ENCODE data around the gene MAPK14.
A peak's percentile ranks its signal among the peaks of the same experiment; 100 is the strongest.
"Not testable (repeated sequence)": the region's sequence is repeated elsewhere in the genome, so short reads cannot be mapped to it uniquely, and the experiment has no call there.

MAPK14 gene

GRCh38 chr6:36032261-36032660 is 4.7 kb downstream of the MAPK14 start:
- Mint-ChIP-seq H3K9me3 (peaks cover 3% of the 10 kb centered on the region), H3K27me3 (ENCODE audit: low read depth, poor library complexity) (peaks cover 4% of the 10 kb centered on the region), H3K4me1 (peaks cover 37% of the 10 kb centered on the region), H3K27ac (no peak overlapping the region), H3K4me3 (no peak overlapping the region), H3K36me3 (ENCODE audit: low read depth) (peaks cover 12% of the 10 kb centered on the region)
- no peak for DNase-seq
- TF ChIP-seq CTCF (IDR thresholded peaks at IDR 0.05): no peak

GRCh38 chr6:36033144-36033543 is 5.5 kb downstream of the MAPK14 start:
- Mint-ChIP-seq H3K36me3 (ENCODE audit: low read depth) (peaks cover 12% of the 10 kb centered on the region), H3K4me1 (peaks cover 41% of the 10 kb centered on the region)
- H3K27ac Mint-ChIP-seq; H3K27me3 Mint-ChIP-seq (ENCODE audit: low read depth, poor library complexity); H3K4me3 Mint-ChIP-seq; H3K9me3 Mint-ChIP-seq; DNase-seq: not testable (repeated sequence)

- TF ChIP-seq CTCF (IDR thresholded peaks at IDR 0.05): no peak
- DNase-seq: no peak
- H3K4me1 Mint-ChIP-seq: peaks cover 47% of the 10 kb centered on the region
- no peak overlapping the region for H3K4me3 Mint-ChIP-seq
- H3K27me3 Mint-ChIP-seq (ENCODE audit: low read depth, poor library complexity): no peaks in the 10 kb centered on the region
- no peak overlapping the region for H3K27ac Mint-ChIP-seq
- peaks cover 12% of the 10 kb centered on the region for H3K36me3 Mint-ChIP-seq (ENCODE audit: low read depth)
- no peaks in the 10 kb centered on the region for H3K9me3 Mint-ChIP-seq
These were observed 6.3 kb downstream of the MAPK14 start for GRCh38 chr6:36033935-36034334.

- no peak for DNase-seq
- Mint-ChIP-seq H3K4me3 (no peak overlapping the region), H3K4me1 (peaks cover 46% of the 10 kb centered on the region)
These were observed 6.8 kb downstream of the MAPK14 start for GRCh38 chr6:36034441-36034840.

GRCh38 chr6:36035225-36035624 is 7.6 kb downstream of the MAPK14 start:
- no peak for TF ChIP-seq CTCF (IDR thresholded peaks at IDR 0.05)
- Mint-ChIP-seq H3K27ac (no peak overlapping the region), H3K36me3 (ENCODE audit: low read depth) (peaks cover 12% of the 10 kb centered on the region), H3K4me1 (peaks cover 39% of the 10 kb centered on the region), H3K27me3 (ENCODE audit: low read depth, poor library complexity) (no peaks in the 10 kb centered on the region), H3K9me3 (no peaks in the 10 kb centered on the region), H3K4me3 (no peak overlapping the region)
- DNase-seq: no peak

More at GRCh38 chr6:36034441-36034840, 6.8 kb downstream of the MAPK14 start:
- Mint-ChIP-seq H3K9me3 (no peaks in the 10 kb centered on the region), H3K36me3 (ENCODE audit: low read depth) (peaks cover 12% of the 10 kb centered on the region), H3K27ac (no peak overlapping the region), H3K27me3 (ENCODE audit: low read depth, poor library complexity) (no peaks in the 10 kb centered on the region)
- no peak for TF ChIP-seq CTCF (IDR thresholded peaks at IDR 0.05)

GRCh38 chr6:36038120-36038876 is 10.7 kb downstream of the MAPK14 start:
- Mint-ChIP-seq H3K27me3 (ENCODE audit: low read depth, poor library complexity) (no peaks in the 10 kb centered on the region), H3K36me3 (ENCODE audit: low read depth) (peaks cover 20% of the 10 kb centered on the region), H3K9me3 (peaks cover 2% of the 10 kb centered on the region), H3K27ac (peak overlapping the region; percentile 83), H3K4me3 (no peak overlapping the region), H3K4me1 (peaks cover 34% of the 10 kb centered on the region)
- no peak for DNase-seq
- TF ChIP-seq CTCF (IDR thresholded peaks at IDR 0.05): no peak

All from nephron progenitor cell (in vitro differentiated cells).